ENCODE results near the gene AUTS2. TPM values are rescaled to one million over a fixed set of nuclear protein-coding genes. Genes with fewer than 3 reads are reported as not detected.

Gene AUTS2
- total RNA-seq, 1 donor from 2014 or later: 94.1 TPM

GRCh38 chr7:70539205-70539604 lies 940.9 kb downstream of the AUTS2 start:
- H3K36me3 Mint-ChIP-seq: no peaks in the 10 kb centered on the region
- no peak for DNase-seq (ENCODE audit: extremely low spot score, unreplicated experiment)
- H3K4me3 Mint-ChIP-seq: no peak overlapping the region
- no peaks in the 10 kb centered on the region for H3K9me3 Mint-ChIP-seq
- no peaks in the 10 kb centered on the region for H3K4me1 Mint-ChIP-seq (ENCODE audit: unreplicated experiment)
- H3K27ac Mint-ChIP-seq: no peak overlapping the region
- no peak for TF ChIP-seq CTCF (conservative IDR thresholded peaks at IDR 0.05)
- peaks cover 10% of the 10 kb centered on the region for H3K27me3 Mint-ChIP-seq

- H3K4me1 Mint-ChIP-seq (ENCODE audit: unreplicated experiment): no peaks in the 10 kb centered on the region
- peaks cover 10% of the 10 kb centered on the region for H3K27me3 Mint-ChIP-seq
- no peak overlapping the region for H3K27ac Mint-ChIP-seq
- H3K9me3 Mint-ChIP-seq: no peaks in the 10 kb centered on the region
- H3K4me3 Mint-ChIP-seq: no peak overlapping the region
- no peaks in the 10 kb centered on the region for H3K36me3 Mint-ChIP-seq
- no peak for TF ChIP-seq CTCF (conservative IDR thresholded peaks at IDR 0.05)
- DNase-seq (ENCODE audit: extremely low spot score, unreplicated experiment): no peak
These were observed 941.3 kb downstream of the AUTS2 start for GRCh38 chr7:70539617-70540016.

- DNase-seq (ENCODE audit: extremely low spot score, unreplicated experiment): no peak
- Mint-ChIP-seq H3K27ac (no peak overlapping the region), H3K27me3 (peaks cover 10% of the 10 kb centered on the region), H3K4me1 (ENCODE audit: unreplicated experiment) (no peaks in the 10 kb centered on the region), H3K9me3 (no peaks in the 10 kb centered on the region), H3K36me3 (no peaks in the 10 kb centered on the region), H3K4me3 (no peak overlapping the region)
- TF ChIP-seq CTCF (conservative IDR thresholded peaks at IDR 0.05): no peak
These were observed 942.4 kb downstream of the AUTS2 start for GRCh38 chr7:70540641-70541040.

GRCh38 chr7:70542750-70543376 lies 944.6 kb downstream of the AUTS2 start:
- Mint-ChIP-seq H3K27ac (no peak overlapping the region), H3K4me3 (no peak overlapping the region), H3K9me3 (peaks cover 4% of the 10 kb centered on the region), H3K27me3 (peaks cover 10% of the 10 kb centered on the region), H3K36me3 (peaks cover 6% of the 10 kb centered on the region), H3K4me1 (ENCODE audit: unreplicated experiment) (no peaks in the 10 kb centered on the region)
- no peak for DNase-seq (ENCODE audit: extremely low spot score, unreplicated experiment)
- TF ChIP-seq CTCF (conservative IDR thresholded peaks at IDR 0.05): no peak

GRCh38 chr7:70544016-70544415 lies 945.7 kb downstream of the AUTS2 start:
- peaks cover 8% of the 10 kb centered on the region for H3K9me3 Mint-ChIP-seq
- H3K4me1 Mint-ChIP-seq (ENCODE audit: unreplicated experiment): no peaks in the 10 kb centered on the region
- no peak overlapping the region for H3K4me3 Mint-ChIP-seq
- DNase-seq (ENCODE audit: extremely low spot score, unreplicated experiment): no peak
- no peak overlapping the region for H3K27ac Mint-ChIP-seq
- H3K27me3 Mint-ChIP-seq: peaks cover 10% of the 10 kb centered on the region
- peaks cover 7% of the 10 kb centered on the region for H3K36me3 Mint-ChIP-seq
- TF ChIP-seq CTCF (conservative IDR thresholded peaks at IDR 0.05): no peak

GRCh38 chr7:70545214-70545613 lies 946.9 kb downstream of the AUTS2 start:
- Mint-ChIP-seq H3K27ac (no peak overlapping the region), H3K4me3 (no peak overlapping the region), H3K36me3 (peaks cover 7% of the 10 kb centered on the region), H3K9me3 (peaks cover 8% of the 10 kb centered on the region), H3K27me3 (peaks cover 10% of the 10 kb centered on the region), H3K4me1 (ENCODE audit: unreplicated experiment) (no peaks in the 10 kb centered on the region)
- DNase-seq (ENCODE audit: extremely low spot score, unreplicated experiment): no peak
- no peak for TF ChIP-seq CTCF (conservative IDR thresholded peaks at IDR 0.05)
